Non-pigmented ciliary epithelial cell (primary cell): ENCODE measurements around the gene HAPLN3.
"Not testable (repeated sequence)": the region's sequence is repeated elsewhere in the genome, so short reads cannot be mapped to it uniquely, and the experiment has no call there.

Experiments
- DNase-seq: peaks from one replicate; pipeline ENCODE4 v3.0.0-alpha.2; 2010; ENCODE audit warnings: low read depth

Gene HAPLN3

GRCh38 chr15:88894819-88895767 is at the start of gene HAPLN3:
Gene HAPLN3 (minus strand): TSS chr15:88895544. CDS start chr15:88887298, 8,246 bp downstream.
- no peak for DNase-seq

- no peak for DNase-seq
Measured at GRCh38 chr15:88940110-88940675, 44.8 kb upstream of the HAPLN3 start.

- DNase-seq, result no peak
Measured at GRCh38 chr15:88939486-88939806, 44.1 kb upstream of the HAPLN3 start.

- no peak for DNase-seq
Measured at GRCh38 chr15:88938802-88939485, 43.6 kb upstream of the HAPLN3 start.

- not testable (repeated sequence) for DNase-seq
Measured at GRCh38 chr15:88934449-88934848, 39.1 kb upstream of the HAPLN3 start.

DNA sequence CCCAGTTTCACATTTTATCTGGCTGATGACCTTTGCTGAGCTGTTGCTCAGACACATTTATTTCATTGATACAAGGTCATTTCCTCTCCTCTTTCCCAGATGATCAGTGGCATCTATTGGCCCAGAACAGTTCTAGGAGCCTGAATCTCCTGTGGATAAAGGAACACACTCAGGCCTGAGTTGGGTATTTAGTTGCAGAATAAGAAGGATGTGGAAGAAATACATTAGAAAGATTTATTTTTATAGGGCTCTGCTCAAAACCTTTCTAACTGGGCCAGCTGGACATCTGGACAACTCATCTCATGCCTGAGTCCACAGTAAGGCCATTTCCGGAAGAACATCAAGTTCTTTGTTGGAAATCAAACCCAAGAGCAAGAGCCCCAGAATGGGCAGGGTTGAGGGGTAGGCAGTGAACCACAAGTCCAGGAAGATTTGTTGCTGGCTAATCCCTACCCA is 37.6 kb upstream of the HAPLN3 start:
- no peak for DNase-seq

GRCh38 chr15:88932271-88932874 is 37.0 kb upstream of the HAPLN3 start:
- DNase-seq, result no peak

GRCh38 chr15:88930579-88930978 is 35.2 kb upstream of the HAPLN3 start:
- DNase-seq, result no peak

GRCh38 chr15:88929358-88930098 is 34.2 kb upstream of the HAPLN3 start:
- not testable (repeated sequence) for DNase-seq

DNA sequence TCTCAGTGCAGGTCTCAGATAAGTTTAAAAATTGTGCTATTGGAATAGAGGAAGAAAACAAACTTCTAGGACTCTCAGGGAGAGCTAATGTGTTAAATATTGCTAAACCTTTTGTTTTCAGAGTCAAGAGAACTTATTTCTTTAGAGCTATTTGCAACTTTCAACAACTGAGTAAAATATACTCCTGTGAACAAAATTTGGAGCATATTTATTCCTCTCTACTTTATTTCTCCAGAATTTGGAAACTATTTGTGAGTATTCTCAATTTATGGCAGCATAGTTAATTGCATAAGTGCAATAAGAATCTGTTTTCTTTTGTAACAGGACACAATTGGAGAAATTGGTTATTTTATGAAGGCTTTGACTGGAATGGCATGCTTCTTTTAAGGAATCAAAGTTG is 32.8 kb upstream of the HAPLN3 start:
- not testable (repeated sequence) for DNase-seq

GRCh38 chr15:88925648-88926047 is 30.3 kb upstream of the HAPLN3 start:
- DNase-seq, result not testable (repeated sequence)

DNA sequence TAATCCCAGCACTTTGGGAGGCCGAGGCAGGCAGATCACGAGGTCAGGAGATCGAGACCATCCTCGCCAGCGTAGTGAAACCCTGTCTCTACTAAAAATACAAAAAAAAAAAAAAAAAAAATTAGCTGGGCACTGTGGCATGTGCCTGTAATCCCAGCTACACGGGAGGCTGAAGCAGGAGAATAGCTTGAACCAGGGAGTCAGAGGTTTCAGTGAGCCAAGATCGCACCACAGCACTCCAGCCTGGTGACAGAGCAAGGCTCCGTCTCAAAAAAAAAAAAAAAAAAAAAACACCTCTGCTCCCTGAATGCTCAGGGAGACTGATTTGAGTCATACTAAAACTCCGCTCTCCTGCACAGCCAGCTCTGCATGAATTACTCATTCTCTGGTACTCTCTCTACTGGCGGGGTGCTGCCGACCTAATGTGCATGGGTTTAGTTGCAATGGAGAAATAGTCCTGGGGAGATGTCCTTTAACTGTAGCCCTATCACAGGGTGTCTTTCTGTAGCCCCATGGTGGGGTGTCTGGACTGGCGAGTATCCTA is 25.6 kb upstream of the HAPLN3 start:
- not testable (repeated sequence) for DNase-seq

DNA sequence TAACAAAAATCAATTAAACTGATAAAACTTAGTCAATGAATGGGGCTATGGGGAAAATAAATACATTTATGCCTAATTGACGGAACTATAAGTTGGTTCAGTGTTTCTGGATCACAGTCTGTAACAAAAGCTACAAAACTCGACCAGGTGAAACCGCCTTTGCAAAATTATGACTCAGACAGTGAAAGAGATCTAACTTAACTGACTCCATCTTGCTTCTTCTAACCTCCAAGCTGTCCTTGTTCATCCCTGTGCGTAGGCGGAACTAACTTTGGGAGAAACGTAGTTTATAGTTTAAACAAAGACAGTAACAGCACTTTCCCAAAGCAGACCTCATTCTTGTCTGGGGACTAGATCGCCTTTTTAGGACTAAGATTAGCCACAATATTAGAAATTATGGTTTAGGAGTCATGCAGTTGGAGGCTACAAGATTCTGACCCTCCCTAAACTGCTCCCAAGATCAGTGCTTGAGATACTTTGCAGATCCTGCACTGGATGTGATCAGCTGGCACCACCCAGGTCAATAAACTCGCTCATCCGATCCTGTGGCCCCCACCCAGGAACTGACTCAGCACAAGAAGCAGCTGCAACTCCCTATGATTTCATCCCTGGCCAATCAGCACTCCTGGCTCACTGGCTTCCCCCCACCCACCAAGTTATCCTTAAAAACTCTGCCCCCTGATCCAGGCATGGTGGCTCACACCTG is 25.0 kb upstream of the HAPLN3 start:
- no peak for DNase-seq

DNA sequence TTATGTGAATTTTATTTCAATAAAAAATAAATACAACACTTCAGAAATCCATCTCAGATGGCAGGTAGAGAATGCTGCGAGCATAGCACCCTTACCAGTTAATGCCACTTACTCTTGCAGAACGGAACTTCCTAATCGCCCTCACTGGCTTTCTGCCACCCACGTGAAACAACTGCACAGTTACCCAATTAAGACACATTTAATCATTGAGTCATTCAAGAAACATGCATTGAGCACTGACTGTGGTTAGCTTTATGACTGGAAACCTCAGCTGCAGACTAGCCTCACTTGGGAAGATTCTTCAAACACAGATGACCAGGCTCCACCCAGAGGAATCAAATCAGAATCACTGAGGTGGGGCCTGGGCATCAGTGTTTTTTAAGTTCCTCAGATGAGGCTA is 23.4 kb upstream of the HAPLN3 start:
- DNase-seq, result peak; percentile 96

GRCh38 chr15:88917760-88918159 is 22.4 kb upstream of the HAPLN3 start:
- no peak for DNase-seq

- DNase-seq, result no peak
Measured at GRCh38 chr15:88915354-88915753, 20.0 kb upstream of the HAPLN3 start.

GRCh38 chr15:88913850-88914169 is 18.5 kb upstream of the HAPLN3 start:
- no peak for DNase-seq

DNA sequence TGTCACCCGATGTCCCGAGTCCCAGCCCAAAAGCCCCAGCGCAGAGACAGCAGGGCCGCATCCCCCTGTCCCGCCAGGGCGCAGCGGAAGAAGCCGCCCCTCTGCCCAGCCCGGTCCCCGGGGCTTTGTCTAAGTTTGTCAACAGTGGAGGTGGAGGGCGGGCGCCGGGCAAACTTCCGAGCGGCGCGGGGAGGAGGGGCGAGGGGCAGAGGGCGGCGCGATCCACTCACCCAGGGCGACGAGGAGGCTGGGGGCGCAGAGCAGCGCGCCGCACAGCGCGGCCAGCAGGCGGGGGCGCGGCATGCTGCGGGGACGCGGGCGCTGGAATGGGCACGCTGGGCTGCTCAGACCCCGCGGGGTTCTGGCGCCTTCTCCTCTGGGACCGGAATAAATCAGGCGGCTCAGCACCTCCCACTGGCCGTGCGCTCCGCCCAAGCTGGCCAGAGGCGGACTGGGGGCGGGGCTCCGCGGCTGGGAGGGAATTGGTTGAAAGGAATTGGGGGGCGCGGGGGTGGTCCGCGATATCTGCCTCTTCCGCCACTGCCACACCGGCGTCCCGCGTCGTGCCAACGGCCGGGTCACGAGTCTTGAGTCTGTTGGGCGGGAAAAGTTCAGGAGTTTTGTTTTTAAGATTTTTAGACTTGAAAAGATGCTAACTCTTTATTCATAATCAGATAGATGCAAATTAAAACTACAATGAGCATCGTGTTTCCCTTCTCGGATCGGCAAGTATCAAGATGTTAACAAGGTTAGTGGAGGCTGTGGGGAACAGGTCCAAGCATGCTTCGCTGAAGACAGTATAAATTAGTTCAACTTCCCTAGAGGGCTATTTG is 17.9 kb upstream of the HAPLN3 start, which contains the start of gene MFGE8:
MFGE8 (minus strand) TSS at position 363 of the 833 bp plus-strand sequence; CDS start at position 303, 60 bp downstream.
- no peak for DNase-seq

- no peak for DNase-seq
Measured at GRCh38 chr15:88912500-88912921, 17.2 kb upstream of the HAPLN3 start.

GRCh38 chr15:88911766-88912118 is 16.4 kb upstream of the HAPLN3 start:
- no peak for DNase-seq
